ENCODE data around the gene CRHR2. TPM values are rescaled to one million over a fixed set of nuclear protein-coding genes. Genes with fewer than 3 reads are reported as not detected.

The CRHR2 gene
- total RNA-seq, 1 experiment from 2014 or later = not detected

DNA sequence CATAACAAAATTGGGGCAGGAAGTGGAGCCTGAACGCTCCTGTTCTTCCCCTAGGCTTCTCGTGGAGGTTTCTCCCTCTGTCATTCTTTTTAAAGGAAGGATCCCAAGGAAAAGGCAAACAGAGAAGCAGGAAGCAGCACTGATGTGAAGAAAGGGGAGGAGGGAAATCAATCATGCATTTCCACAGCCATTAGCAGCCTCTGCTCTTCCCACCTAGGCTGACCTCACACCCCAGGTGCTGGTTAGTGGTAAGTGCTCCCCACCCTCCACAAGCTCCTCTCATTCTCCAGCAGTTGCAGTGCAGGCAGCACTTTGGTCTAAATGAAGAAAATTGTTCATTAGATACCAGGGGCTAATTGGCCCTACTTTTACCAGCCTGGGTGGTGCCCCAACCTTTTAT lies 2.6 kb downstream of the CRHR2 start:
- H3K36me3 ChIP-seq (ENCODE audit: control insufficient read depth, insufficient read depth, low read length) = no peaks in the 10 kb centered on the region
- Mint-ChIP-seq H3K36me3 (ENCODE audit: insufficient read depth, unreplicated experiment) (no peaks in the 10 kb centered on the region), H3K9me3 (ENCODE audit: unreplicated experiment) (no peaks in the 10 kb centered on the region), H3K27ac (ENCODE audit: unreplicated experiment) (no peak overlapping the region), H3K4me3 (ENCODE audit: unreplicated experiment) (no peak overlapping the region), H3K27me3 (ENCODE audit: insufficient read depth, unreplicated experiment) (peaks cover 13% of the 10 kb centered on the region), H3K4me1 (ENCODE audit: low read depth, unreplicated experiment) (peaks cover 4% of the 10 kb centered on the region)
- CTCF ChIA-PET = no interaction called here
- BruUV-seq (replicated peaks) = no TSS peak
- intact Hi-C loops (cut with micrococcal nuclease; ENCODE audit: unreplicated experiment) = loop anchor here (5.0 kb wide), 1 partner anchor 63 kb away; no protein-coding TSS in a partner anchor
- H3K9me3 ChIP-seq = no peaks in the 10 kb centered on the region
- DNase-seq = no peak
- peaks cover 8% of the 10 kb centered on the region; the same call in 1 of the 2 replicates for H3K4me1 ChIP-seq
- TF ChIP-seq, protein P1, sequence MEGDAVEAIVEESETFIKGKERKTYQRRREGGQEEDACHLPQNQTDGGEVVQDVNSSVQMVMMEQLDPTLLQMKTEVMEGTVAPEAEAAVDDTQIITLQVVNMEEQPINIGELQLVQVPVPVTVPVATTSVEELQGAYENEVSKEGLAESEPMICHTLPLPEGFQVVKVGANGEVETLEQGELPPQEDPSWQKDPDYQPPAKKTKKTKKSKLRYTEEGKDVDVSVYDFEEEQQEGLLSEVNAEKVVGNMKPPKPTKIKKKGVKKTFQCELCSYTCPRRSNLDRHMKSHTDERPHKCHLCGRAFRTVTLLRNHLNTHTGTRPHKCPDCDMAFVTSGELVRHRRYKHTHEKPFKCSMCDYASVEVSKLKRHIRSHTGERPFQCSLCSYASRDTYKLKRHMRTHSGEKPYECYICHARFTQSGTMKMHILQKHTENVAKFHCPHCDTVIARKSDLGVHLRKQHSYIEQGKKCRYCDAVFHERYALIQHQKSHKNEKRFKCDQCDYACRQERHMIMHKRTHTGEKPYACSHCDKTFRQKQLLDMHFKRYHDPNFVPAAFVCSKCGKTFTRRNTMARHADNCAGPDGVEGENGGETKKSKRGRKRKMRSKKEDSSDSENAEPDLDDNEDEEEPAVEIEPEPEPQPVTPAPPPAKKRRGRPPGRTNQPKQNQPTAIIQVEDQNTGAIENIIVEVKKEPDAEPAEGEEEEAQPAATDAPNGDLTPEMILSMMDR (IDR thresholded peaks at IDR 0.05; ENCODE audit: insufficient read depth in 1 of 2, low read depth in 1 of 2, low read length in 1 of 2, severe bottlenecking in 1 of 2, unreplicated experiment in 1 of 2) = no peak
- POLR2A ChIA-PET = no interaction called here
- no peak overlapping the region for H3K4me3 ChIP-seq (ENCODE audit: low read depth, low read length)
- H3K27me3 ChIP-seq (replicated peaks; ENCODE audit: control insufficient read depth, insufficient read depth, low read length) = no peaks in the 10 kb centered on the region

DNA sequence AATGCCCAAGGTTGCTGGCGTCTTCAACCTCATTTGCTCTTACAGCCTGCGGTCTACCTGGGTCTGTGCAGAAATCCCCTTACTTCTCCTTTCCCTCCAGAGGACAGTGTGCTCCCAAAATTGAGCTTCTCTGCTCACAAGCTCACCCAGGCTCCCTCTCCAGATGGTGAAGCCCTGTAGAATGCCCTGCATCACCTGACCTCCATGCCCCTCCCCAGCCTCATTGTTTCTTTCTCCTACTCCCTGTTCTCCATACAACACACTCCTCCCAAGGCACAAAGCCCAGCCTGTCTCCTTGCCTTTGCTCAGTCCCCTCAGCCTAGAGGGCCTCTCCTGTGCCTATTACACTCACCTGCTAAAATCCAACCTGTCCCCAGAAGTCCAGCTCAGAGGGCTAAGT lies 3.5 kb downstream of the CRHR2 start:
- H3K9me3 Mint-ChIP-seq (ENCODE audit: unreplicated experiment) = no peaks in the 10 kb centered on the region
- CTCF ChIA-PET = no interaction called here
- no TSS peak for BruUV-seq (replicated peaks)
- TF ChIP-seq, protein P1 (IDR thresholded peaks at IDR 0.05; ENCODE audit: insufficient read depth in 1 of 2, low read depth in 1 of 2, low read length in 1 of 2, severe bottlenecking in 1 of 2, unreplicated experiment in 1 of 2) = no peak
- H3K27me3 Mint-ChIP-seq (ENCODE audit: insufficient read depth, unreplicated experiment) = peaks cover 13% of the 10 kb centered on the region
- no peak for DNase-seq
- no peak overlapping the region for H3K4me3 ChIP-seq (ENCODE audit: low read depth, low read length)
- H3K36me3 Mint-ChIP-seq (ENCODE audit: insufficient read depth, unreplicated experiment) = no peaks in the 10 kb centered on the region
- H3K27me3 ChIP-seq (replicated peaks; ENCODE audit: control insufficient read depth, insufficient read depth, low read length) = no peaks in the 10 kb centered on the region
- POLR2A ChIA-PET = no interaction called here
- no peaks in the 10 kb centered on the region for H3K9me3 ChIP-seq
- no peak overlapping the region for H3K4me3 Mint-ChIP-seq (ENCODE audit: unreplicated experiment)
- no peaks in the 10 kb centered on the region for H3K4me1 Mint-ChIP-seq (ENCODE audit: low read depth, unreplicated experiment)
- H3K36me3 ChIP-seq (ENCODE audit: control insufficient read depth, insufficient read depth, low read length) = no peaks in the 10 kb centered on the region
- no peaks in the 10 kb centered on the region for H3K4me1 ChIP-seq
- H3K27ac Mint-ChIP-seq (ENCODE audit: unreplicated experiment) = no peak overlapping the region
- intact Hi-C loops (cut with micrococcal nuclease; ENCODE audit: unreplicated experiment) = no loop called here

DNA sequence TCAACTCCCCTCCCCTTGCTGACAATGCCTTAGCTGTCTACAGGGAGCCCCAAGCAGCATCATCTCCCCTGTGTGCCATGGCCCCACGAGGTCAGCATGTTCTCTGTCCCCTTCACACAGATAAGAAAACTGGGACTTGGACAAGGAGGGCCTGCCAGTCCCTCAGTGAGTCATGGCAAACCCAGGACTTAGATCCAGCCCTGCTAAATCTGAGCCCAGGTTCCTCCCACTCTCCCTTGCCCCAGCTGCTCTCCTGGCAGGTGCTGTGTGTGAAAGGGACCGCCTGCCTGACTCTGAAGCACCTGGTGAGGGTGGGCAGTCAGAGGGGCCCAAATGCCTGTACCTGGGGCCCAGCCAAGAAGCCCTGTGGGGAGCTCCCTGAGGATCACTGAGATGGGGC lies 7.4 kb downstream of the CRHR2 start:
- no peaks in the 10 kb centered on the region for H3K4me1 ChIP-seq
- Mint-ChIP-seq H3K4me3 (ENCODE audit: unreplicated experiment) (no peak overlapping the region), H3K27ac (ENCODE audit: unreplicated experiment) (no peak overlapping the region), H3K4me1 (ENCODE audit: low read depth, unreplicated experiment) (no peaks in the 10 kb centered on the region), H3K9me3 (ENCODE audit: unreplicated experiment) (no peaks in the 10 kb centered on the region), H3K27me3 (ENCODE audit: insufficient read depth, unreplicated experiment) (peaks cover 19% of the 10 kb centered on the region), H3K36me3 (ENCODE audit: insufficient read depth, unreplicated experiment) (no peaks in the 10 kb centered on the region)
- ChIA-PET CTCF (no interaction called here), POLR2A (no interaction called here)
- DNase-seq = no peak
- intact Hi-C loops (cut with micrococcal nuclease; ENCODE audit: unreplicated experiment) = no loop called here
- H3K36me3 ChIP-seq (ENCODE audit: control insufficient read depth, insufficient read depth, low read length) = no peaks in the 10 kb centered on the region
- TF ChIP-seq, protein P1 (IDR thresholded peaks at IDR 0.05; ENCODE audit: insufficient read depth in 1 of 2, low read depth in 1 of 2, low read length in 1 of 2, severe bottlenecking in 1 of 2, unreplicated experiment in 1 of 2) = no peak
- no peaks in the 10 kb centered on the region; the same call in 1 of the 2 replicates for H3K27me3 ChIP-seq (replicated peaks; ENCODE audit: control insufficient read depth, insufficient read depth, low read length)
- no peaks in the 10 kb centered on the region for H3K9me3 ChIP-seq
- H3K4me3 ChIP-seq (ENCODE audit: low read depth, low read length) = no peak overlapping the region
- BruUV-seq (replicated peaks) = no TSS peak

Measured in Caco-2 (cell line).